Mesothelial cell of epicardium (in vitro differentiated cells): Measurements from ENCODE around the gene EIF3I. TPM values are rescaled to one million over a fixed set of nuclear protein-coding genes. Genes with fewer than 3 reads are reported as not detected.

Experiments used
- DNase-seq, 2 experiments: peaks; one replicate each; pipeline ENCODE4 v3.0.0; 2021; ENCODE audit warnings: low spot score in 2 of 2; ENCODE audit not compliant: unreplicated experiment in 2 of 2
- H3K27ac Mint-ChIP-seq: 2 replicates; pipeline ENCODE4 v1.8.0; 2021; ENCODE audit warnings: mixed read lengths
- H3K27me3 Mint-ChIP-seq: 2 replicates; pipeline ENCODE4 v1.8.0; 2021; ENCODE audit warnings: low read depth, mixed read lengths
- H3K36me3 Mint-ChIP-seq: 2 replicates; pipeline ENCODE4 v1.8.0; 2021; ENCODE audit warnings: mixed read lengths
- H3K4me1 Mint-ChIP-seq: 2 replicates; pipeline ENCODE4 v1.8.0; 2021; ENCODE audit warnings: mixed read lengths
- H3K4me3 Mint-ChIP-seq: 2 replicates; pipeline ENCODE4 v1.8.0; 2021; ENCODE audit warnings: mild to moderate bottlenecking, moderate library complexity, mixed read lengths
- H3K9me3 Mint-ChIP-seq: 2 replicates; pipeline ENCODE4 v1.8.0; 2021; ENCODE audit warnings: mixed read lengths
- CTCF ChIP-seq: fragments of 200-600 bp; sonication (generic); IDR thresholded peaks from one replicate; pipeline ENCODE4 v1.5.0; 2021; ENCODE audit warnings: antibody characterized with exemption; ENCODE audit not compliant: unreplicated experiment
- total RNA-seq: library from RNA; stranded (reverse); gene quantifications from 3 replicates; pipeline ENCODE4 v1.2.1, GENCODE V29; 2021

EIF3I gene
- total RNA-seq, 1 donor from 2014 or later: 146 TPM

- no peak overlapping the region for H3K27ac Mint-ChIP-seq
- H3K4me3 Mint-ChIP-seq: no peak overlapping the region
- no peaks in the 10 kb centered on the region for H3K27me3 Mint-ChIP-seq
- peaks cover 42% of the 10 kb centered on the region for H3K36me3 Mint-ChIP-seq
- TF ChIP-seq CTCF: no peak
- H3K4me1 Mint-ChIP-seq: peaks cover 17% of the 10 kb centered on the region
- H3K9me3 Mint-ChIP-seq: no peaks in the 10 kb centered on the region
- DNase-seq: no peak
Observed at GRCh38 chr1:32186077-32186476, 36.1 kb upstream of the EIF3I start.

GRCh38 chr1:32186491-32186890, 35.7 kb upstream of the EIF3I start:
- H3K4me1 Mint-ChIP-seq: peaks cover 13% of the 10 kb centered on the region
- no peaks in the 10 kb centered on the region for H3K9me3 Mint-ChIP-seq
- H3K36me3 Mint-ChIP-seq: peaks cover 41% of the 10 kb centered on the region
- no peak for DNase-seq
- no peak overlapping the region for H3K27ac Mint-ChIP-seq
- H3K27me3 Mint-ChIP-seq: no peaks in the 10 kb centered on the region
- TF ChIP-seq CTCF: no peak
- no peak overlapping the region for H3K4me3 Mint-ChIP-seq

- no peak for TF ChIP-seq CTCF
- H3K36me3 Mint-ChIP-seq: peaks cover 52% of the 10 kb centered on the region
- H3K9me3 Mint-ChIP-seq: no peaks in the 10 kb centered on the region
- DNase-seq: no peak
- H3K4me3 Mint-ChIP-seq: no peak overlapping the region
- H3K27ac Mint-ChIP-seq: no peak overlapping the region
- H3K27me3 Mint-ChIP-seq: no peaks in the 10 kb centered on the region
- H3K4me1 Mint-ChIP-seq: peaks cover 7% of the 10 kb centered on the region
Observed at GRCh38 chr1:32187850-32188249, 34.4 kb upstream of the EIF3I start.

- Mint-ChIP-seq H3K4me1 (no peaks in the 10 kb centered on the region), H3K36me3 (peaks cover 46% of the 10 kb centered on the region), H3K27ac (no peak overlapping the region), H3K4me3 (no peak overlapping the region), H3K27me3 (no peaks in the 10 kb centered on the region), H3K9me3 (no peaks in the 10 kb centered on the region)
- no peak for TF ChIP-seq CTCF
- DNase-seq: no peak
Observed at GRCh38 chr1:32192220-32192948, 29.8 kb upstream of the EIF3I start.

GRCh38 chr1:32194984-32195383, 27.2 kb upstream of the EIF3I start:
- no peak overlapping the region for H3K4me3 Mint-ChIP-seq
- peaks cover 37% of the 10 kb centered on the region for H3K36me3 Mint-ChIP-seq
- H3K9me3 Mint-ChIP-seq: no peaks in the 10 kb centered on the region
- no peak overlapping the region for H3K27ac Mint-ChIP-seq
- H3K27me3 Mint-ChIP-seq: no peaks in the 10 kb centered on the region
- peaks cover 4% of the 10 kb centered on the region for H3K4me1 Mint-ChIP-seq
- DNase-seq: no peak
- no peak for TF ChIP-seq CTCF
